Glutamatergic neuron (in vitro differentiated cells): ENCODE measurements around the gene TTC39C. TPM values are rescaled to one million over a fixed set of nuclear protein-coding genes. Genes with fewer than 3 reads are reported as not detected.
"Not testable (repeated sequence)": the region's sequence is repeated elsewhere in the genome, so short reads cannot be mapped to it uniquely, and the experiment has no call there.

ENCODE experiments used
- DNase-seq: peaks from one replicate; pipeline ENCODE4 v3.0.0; 2022
- H3K27ac Mint-ChIP-seq: one replicate; pipeline ENCODE4 v1.8.0; 2020; ENCODE audit warnings: mild to moderate bottlenecking, mixed read lengths, inconsistent platforms; ENCODE audit not compliant: unreplicated experiment
- H3K27me3 Mint-ChIP-seq: one replicate; pipeline ENCODE4 v1.8.0; 2020; ENCODE audit warnings: mild to moderate bottlenecking, moderate library complexity, mixed read lengths, inconsistent platforms; ENCODE audit not compliant: unreplicated experiment
- H3K36me3 Mint-ChIP-seq: one replicate; pipeline ENCODE4 v1.8.0; 2020; ENCODE audit warnings: mild to moderate bottlenecking, mixed read lengths, inconsistent platforms; ENCODE audit not compliant: unreplicated experiment
- H3K4me1 Mint-ChIP-seq: one replicate; pipeline ENCODE4 v1.8.0; 2020; ENCODE audit warnings: mild to moderate bottlenecking, low read depth, mixed read lengths, inconsistent platforms; ENCODE audit not compliant: unreplicated experiment
- H3K4me3 Mint-ChIP-seq: one replicate; pipeline ENCODE4 v1.8.0; 2020; ENCODE audit warnings: mild to moderate bottlenecking, mixed read lengths, inconsistent platforms; ENCODE audit not compliant: unreplicated experiment
- H3K9me3 Mint-ChIP-seq: one replicate; pipeline ENCODE4 v1.8.0; 2020; ENCODE audit warnings: mild to moderate bottlenecking, moderate library complexity, mixed read lengths, inconsistent platforms; ENCODE audit not compliant: unreplicated experiment
- total RNA-seq: library from RNA; stranded (reverse); fragmentation: NEBNext Ultra II Directional; extraction: Animal tissue kit (Norgen Biotek cat#: 25700); gene quantifications from one replicate; pipeline ENCODE4 v1.2.1, GENCODE V29; 2021; ENCODE audit not compliant: unreplicated experiment
- TF ChIP-seq, protein P1 (sequence below): fragments of 200-600 bp; sonication (generic); IDR thresholded peaks from one replicate; pipeline ENCODE4 v1.5.0; 2021; ENCODE audit not compliant: partially characterized antibody, unreplicated experiment

TTC39C gene
- total RNA-seq, 1 donor from 2014 or later, result 29.2 TPM

DNA sequence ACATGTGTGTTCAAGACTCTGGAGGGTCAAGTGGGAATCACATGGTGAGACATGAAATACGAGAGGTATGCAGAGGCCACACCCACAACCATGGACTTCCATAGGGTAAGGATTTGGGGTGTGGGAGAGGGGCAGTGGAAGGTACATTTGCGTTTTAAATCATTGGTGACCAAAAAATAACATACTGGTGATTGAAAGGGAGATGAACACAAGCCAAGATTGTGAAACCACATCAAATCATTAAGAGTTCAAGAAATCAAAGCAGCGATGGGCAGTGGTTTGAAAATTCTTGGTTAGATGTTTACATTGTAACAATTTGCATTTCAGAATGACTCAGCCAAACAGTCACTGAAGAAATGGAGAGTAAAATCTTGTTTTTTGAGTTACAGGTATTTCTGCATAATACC, 122.4 kb downstream of the TTC39C start:
- H3K4me3 Mint-ChIP-seq, result peak overlapping the region; percentile 38
- TF ChIP-seq, protein P1, sequence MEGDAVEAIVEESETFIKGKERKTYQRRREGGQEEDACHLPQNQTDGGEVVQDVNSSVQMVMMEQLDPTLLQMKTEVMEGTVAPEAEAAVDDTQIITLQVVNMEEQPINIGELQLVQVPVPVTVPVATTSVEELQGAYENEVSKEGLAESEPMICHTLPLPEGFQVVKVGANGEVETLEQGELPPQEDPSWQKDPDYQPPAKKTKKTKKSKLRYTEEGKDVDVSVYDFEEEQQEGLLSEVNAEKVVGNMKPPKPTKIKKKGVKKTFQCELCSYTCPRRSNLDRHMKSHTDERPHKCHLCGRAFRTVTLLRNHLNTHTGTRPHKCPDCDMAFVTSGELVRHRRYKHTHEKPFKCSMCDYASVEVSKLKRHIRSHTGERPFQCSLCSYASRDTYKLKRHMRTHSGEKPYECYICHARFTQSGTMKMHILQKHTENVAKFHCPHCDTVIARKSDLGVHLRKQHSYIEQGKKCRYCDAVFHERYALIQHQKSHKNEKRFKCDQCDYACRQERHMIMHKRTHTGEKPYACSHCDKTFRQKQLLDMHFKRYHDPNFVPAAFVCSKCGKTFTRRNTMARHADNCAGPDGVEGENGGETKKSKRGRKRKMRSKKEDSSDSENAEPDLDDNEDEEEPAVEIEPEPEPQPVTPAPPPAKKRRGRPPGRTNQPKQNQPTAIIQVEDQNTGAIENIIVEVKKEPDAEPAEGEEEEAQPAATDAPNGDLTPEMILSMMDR, result no peak
- H3K9me3 Mint-ChIP-seq, result peaks cover 8% of the 10 kb centered on the region
- H3K36me3 Mint-ChIP-seq, result no peaks in the 10 kb centered on the region
- H3K4me1 Mint-ChIP-seq, result no peaks in the 10 kb centered on the region
- H3K27me3 Mint-ChIP-seq, result peaks cover 6% of the 10 kb centered on the region
- no peak for DNase-seq
- peak overlapping the region; percentile 38 for H3K27ac Mint-ChIP-seq

DNA sequence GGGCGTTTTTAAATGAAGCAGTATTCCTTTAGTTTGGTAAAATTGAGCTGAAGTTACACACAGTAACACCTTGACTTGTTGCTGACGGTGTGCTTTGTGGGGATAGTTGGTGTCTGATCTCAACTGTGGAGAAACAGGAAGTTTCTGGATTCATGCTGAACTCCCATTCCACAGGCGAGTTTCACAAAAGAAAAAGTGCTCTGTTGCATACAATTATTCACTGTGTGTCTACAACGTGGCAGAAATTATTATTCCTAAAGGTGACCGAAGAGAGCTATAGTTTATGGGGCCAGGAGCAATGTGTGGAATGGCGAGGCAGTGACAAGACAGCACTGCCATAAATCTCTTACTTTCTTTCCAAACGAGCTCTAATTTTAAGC, 123.8 kb downstream of the TTC39C start:
- DNase-seq, result no peak
- peak overlapping the region; percentile 86 for H3K27ac Mint-ChIP-seq
- H3K4me1 Mint-ChIP-seq, result no peaks in the 10 kb centered on the region
- TF ChIP-seq, protein P1, result no peak
- H3K27me3 Mint-ChIP-seq, result peaks cover 6% of the 10 kb centered on the region
- H3K9me3 Mint-ChIP-seq, result peaks cover 8% of the 10 kb centered on the region
- H3K36me3 Mint-ChIP-seq, result no peaks in the 10 kb centered on the region
- peak overlapping the region; percentile 81 for H3K4me3 Mint-ChIP-seq

DNA sequence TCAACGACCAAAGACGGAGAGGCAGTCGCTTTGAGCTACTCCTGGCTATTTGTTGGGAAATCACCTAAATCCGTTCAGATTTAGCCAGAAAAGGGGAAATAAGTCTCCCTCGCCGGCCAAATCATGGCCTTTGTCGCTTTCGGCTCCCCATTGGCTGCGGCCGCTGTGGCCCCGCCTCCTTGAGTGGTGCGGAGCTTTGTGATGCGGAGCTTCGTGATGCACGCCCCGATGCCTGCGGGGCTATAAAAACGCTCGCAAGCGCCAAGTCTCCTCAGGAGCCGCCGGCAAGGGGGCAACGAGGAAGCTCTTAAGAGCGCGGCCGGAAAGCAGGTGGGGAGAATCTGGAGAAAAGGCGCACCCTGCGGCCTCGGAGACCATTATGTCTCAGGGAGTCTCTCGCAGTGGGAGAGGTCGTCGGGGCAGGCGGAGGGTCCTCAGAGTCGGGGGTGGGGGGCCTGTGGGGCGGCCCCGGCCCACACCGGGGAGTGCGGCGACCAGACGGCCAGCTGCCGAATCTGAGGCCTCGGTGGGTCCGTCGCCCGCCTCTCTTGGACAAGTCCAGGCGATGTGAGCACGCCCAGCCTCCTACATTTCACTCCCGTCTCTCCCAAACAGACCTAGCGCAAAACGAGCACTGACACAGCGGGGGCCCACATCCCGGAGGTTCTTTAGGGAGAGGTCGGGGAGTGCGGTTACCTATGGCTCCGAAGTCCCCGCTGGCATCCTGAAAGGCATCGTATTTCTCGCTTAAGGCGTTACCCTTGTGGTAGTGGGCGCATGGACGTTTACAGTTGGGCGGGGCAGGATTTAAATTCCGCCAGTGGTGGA, 124.4 kb downstream of the TTC39C start, which contains the start of gene CABYR:
Gene CABYR (plus strand): TSS at position 274 of the 828 bp plus-strand sequence. CDS start 4,053 bp downstream, outside the sequence.
- Mint-ChIP-seq H3K9me3 (peaks cover 8% of the 10 kb centered on the region), H3K4me3 (peak within 1 kb of the TSS; percentile 81), H3K36me3 (no peaks in the 10 kb centered on the region), H3K27ac (peak within 1 kb of the TSS; percentile 86), H3K4me1 (no peaks in the 10 kb centered on the region), H3K27me3 (peaks cover 6% of the 10 kb centered on the region)
- TF ChIP-seq, protein P1, result no peak
- peak; percentile 89 for DNase-seq

DNA sequence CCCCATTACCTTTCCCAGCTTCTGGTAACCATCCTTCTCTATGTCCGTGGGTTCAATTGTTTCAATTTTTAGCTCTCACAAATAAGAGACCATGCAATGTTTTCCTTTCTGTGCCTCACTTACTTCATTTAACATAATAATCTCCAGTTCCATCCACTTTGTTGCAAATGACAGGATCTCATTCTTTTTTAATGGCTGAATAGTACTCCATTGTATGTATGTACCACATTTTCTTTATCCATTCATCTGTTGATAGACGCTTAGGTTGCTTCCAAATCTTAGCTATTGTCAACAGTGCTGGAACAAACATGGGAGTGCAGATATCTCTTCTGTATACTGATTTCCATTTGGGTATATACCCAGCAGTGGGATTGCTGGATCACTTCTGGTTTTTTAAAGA, 126.1 kb downstream of the TTC39C start:
- no peak overlapping the region for H3K27ac Mint-ChIP-seq
- H3K27me3 Mint-ChIP-seq, result peaks cover 6% of the 10 kb centered on the region
- no peaks in the 10 kb centered on the region for H3K36me3 Mint-ChIP-seq
- peak overlapping the region; percentile 53 for H3K4me3 Mint-ChIP-seq
- TF ChIP-seq, protein P1, result no peak
- no peak for DNase-seq
- peaks cover 8% of the 10 kb centered on the region for H3K9me3 Mint-ChIP-seq
- no peaks in the 10 kb centered on the region for H3K4me1 Mint-ChIP-seq

DNA sequence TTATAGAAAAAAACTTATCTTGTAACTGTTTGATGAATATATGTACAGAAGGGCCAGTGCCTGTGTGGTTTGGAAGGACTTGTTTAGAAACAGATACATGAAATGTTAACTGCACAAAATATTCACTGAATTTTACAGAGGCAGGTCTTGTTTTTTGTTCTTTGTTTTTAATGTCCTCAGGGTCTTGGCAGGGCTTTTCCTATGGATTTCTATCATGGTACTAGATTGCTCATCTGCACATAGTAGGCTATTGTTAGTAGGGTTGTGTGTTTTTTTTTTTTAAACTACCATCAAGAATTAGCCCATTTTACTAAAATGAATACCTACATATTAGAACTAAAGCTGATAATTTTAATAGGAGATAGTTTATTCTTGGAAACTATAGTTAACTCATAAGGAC, 127.8 kb downstream of the TTC39C start:
- Mint-ChIP-seq H3K27me3 (peaks cover 6% of the 10 kb centered on the region), H3K36me3 (no peaks in the 10 kb centered on the region), H3K4me3 (no peak overlapping the region), H3K4me1 (no peaks in the 10 kb centered on the region), H3K27ac (no peak overlapping the region), H3K9me3 (peaks cover 8% of the 10 kb centered on the region)
- DNase-seq, result no peak
- TF ChIP-seq, protein P1, result no peak

DNA sequence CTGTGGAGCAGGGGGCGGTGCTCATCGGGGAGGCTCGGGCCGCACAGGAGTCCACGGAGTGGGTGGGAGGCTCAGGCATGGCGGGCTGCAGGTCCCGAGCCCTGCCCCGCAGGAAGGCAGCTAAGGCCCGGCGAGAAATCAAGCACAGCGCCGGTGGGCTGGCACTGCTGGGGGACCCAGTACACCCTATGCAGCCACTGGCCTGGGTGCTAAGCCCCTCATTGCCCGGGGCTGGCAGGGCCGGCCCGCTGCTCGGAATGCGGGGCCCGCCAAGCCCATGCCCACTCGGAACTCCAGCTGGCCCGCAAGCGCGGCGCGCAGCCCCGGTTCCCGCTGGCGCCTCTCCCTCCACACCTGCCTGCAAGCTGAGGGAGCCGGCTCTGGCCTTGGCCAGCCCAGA, 135.0 kb downstream of the TTC39C start:
- H3K27ac Mint-ChIP-seq, H3K9me3 Mint-ChIP-seq, H3K27me3 Mint-ChIP-seq, H3K4me3 Mint-ChIP-seq, DNase-seq, H3K4me1 Mint-ChIP-seq, H3K36me3 Mint-ChIP-seq: not testable (repeated sequence)
